H7 (cell line): ENCODE measurements around the gene MAPK7. TPM values are rescaled to one million over a fixed set of nuclear protein-coding genes. Genes with fewer than 3 reads are reported as not detected.

Experiments
- DNase-seq: peaks from one replicate; pipeline ENCODE4 v3.0.0; 2012
- H3K27me3 ChIP-seq: 2 replicates; pipeline ENCODE4 v1.6.0; 2011; ENCODE audit warnings: mild to moderate bottlenecking, low read length; ENCODE audit not compliant: control insufficient read depth, insufficient read depth
- H3K36me3 ChIP-seq: replicated peaks from 2 replicates; pipeline ENCODE4 v1.5.1; 2011; ENCODE audit warnings: low read length; ENCODE audit not compliant: control insufficient read depth, insufficient read depth
- H3K4me3 ChIP-seq: 2 replicates; pipeline ENCODE4 v1.5.1; 2011; ENCODE audit warnings: low read depth, mild to moderate bottlenecking, control low read depth, low read length, moderate library complexity; ENCODE audit not compliant: insufficient read depth
- total RNA-seq: library from RNA; depleted of rRNA; stranded (reverse); fragments of >200 nt; shearing (Covaris generic); gene quantifications from 2 replicates; pipeline ENCODE4 v1.2.3, GENCODE V29; 2014

Gene MAPK7
- total RNA-seq, 1 experiment from 2014 or later = 26.1 TPM

- Histone ChIP-seq H3K4me3 (no peak overlapping the region), H3K27me3 (no peaks in the 10 kb centered on the region), H3K36me3 (no peaks in the 10 kb centered on the region)
- DNase-seq = peak; percentile 12
These were observed 24.7 kb downstream of the MAPK7 start for GRCh38 chr17:19403021-19403420.

DNA sequence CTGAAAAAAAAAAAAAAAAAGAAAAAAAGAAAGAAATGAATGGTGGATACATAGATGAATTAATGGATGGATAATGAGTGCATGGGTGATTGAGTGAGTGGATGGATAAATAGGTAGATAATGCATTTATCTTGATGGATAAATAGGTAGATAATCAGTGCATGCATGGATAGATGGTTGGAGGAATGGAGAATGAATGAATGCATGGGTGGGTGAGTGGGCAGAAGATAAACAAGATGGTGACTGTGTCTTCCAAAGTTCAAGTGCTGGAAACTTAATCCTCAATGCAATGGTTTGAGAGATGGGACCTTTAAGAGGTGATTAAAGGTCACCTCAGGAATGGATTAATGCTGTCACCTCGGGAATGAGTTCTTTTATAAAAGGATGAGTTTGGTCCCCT, 26.0 kb downstream of the MAPK7 start:
- Histone ChIP-seq H3K4me3 (no peak overlapping the region), H3K27me3 (no peaks in the 10 kb centered on the region), H3K36me3 (no peaks in the 10 kb centered on the region)
- no peak for DNase-seq

DNA sequence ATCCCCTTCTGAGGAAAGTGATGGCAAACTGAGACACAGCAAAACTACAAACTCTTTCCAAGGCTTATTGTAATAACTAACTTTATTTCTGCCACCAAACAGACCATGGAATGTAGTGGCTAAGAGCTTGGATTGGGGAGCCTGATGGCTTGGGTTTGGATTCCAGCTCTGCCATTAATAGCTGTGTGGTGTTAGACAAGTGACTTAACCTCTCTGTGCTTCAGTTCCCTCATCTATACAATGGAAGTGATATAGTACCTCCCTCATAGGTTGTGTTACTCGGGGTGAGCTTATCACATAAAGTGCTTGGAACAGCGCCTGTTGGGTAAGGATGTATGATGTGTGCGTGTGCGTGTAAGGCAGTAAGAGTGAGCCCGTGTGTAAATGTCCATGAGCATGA, 26.8 kb downstream of the MAPK7 start:
- Histone ChIP-seq H3K27me3 (no peaks in the 10 kb centered on the region), H3K36me3 (no peaks in the 10 kb centered on the region), H3K4me3 (no peak overlapping the region)
- peak; percentile 10 for DNase-seq

DNA sequence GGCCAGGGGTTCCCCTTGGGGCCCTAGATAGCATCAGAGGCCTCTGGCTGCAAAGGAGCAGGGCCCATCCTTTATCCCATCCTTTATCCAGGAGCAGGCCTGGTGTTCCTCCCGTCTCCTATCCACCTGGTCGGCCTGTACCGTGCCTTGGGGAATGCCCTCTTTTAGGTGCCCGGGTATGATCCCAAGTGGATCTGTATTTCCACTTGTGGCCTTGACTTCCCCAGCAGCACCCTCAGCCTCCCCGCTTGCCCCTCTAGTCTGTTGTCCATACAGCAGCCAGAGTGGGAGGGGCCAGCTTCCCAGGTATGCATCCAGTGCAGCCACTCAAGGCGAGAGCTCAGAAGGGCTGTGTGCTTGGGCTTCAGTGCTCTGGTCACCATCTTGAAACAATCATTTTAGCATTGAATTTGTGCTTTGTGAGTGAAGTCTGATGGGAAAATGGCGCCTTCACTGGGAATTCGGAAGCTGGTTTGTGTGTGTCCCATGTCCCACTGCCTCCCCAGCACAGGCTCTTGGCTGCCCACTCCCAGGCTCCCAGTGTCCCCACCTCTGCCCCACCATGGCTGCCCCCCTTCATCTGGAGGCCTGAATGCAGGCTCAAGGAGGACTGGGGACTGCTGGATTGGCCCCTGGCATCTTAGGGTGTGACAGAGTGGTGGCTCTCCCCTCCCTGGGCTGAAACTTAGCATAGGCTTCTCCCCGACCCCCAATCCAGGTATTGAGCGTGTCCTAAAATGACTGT, 29.5 kb downstream of the MAPK7 start:
- H3K36me3 ChIP-seq = no peaks in the 10 kb centered on the region
- no peak overlapping the region for H3K4me3 ChIP-seq
- peak; percentile 9 for DNase-seq
- H3K27me3 ChIP-seq = no peaks in the 10 kb centered on the region

- DNase-seq = no peak
- H3K27me3 ChIP-seq = no peaks in the 10 kb centered on the region
- H3K4me3 ChIP-seq = no peak overlapping the region
- no peaks in the 10 kb centered on the region for H3K36me3 ChIP-seq
These were observed 30.0 kb downstream of the MAPK7 start for GRCh38 chr17:19408346-19408710.

- no peaks in the 10 kb centered on the region for H3K27me3 ChIP-seq
- H3K4me3 ChIP-seq = no peak overlapping the region
- peak; percentile 10 for DNase-seq
- no peaks in the 10 kb centered on the region for H3K36me3 ChIP-seq
These were observed 30.8 kb downstream of the MAPK7 start for GRCh38 chr17:19409066-19409465.

- H3K36me3 ChIP-seq = no peaks in the 10 kb centered on the region
- H3K4me3 ChIP-seq = no peak overlapping the region
- peak; percentile 11 for DNase-seq
- H3K27me3 ChIP-seq = no peaks in the 10 kb centered on the region
These were observed 31.2 kb downstream of the MAPK7 start for GRCh38 chr17:19409509-19409908.

DNA sequence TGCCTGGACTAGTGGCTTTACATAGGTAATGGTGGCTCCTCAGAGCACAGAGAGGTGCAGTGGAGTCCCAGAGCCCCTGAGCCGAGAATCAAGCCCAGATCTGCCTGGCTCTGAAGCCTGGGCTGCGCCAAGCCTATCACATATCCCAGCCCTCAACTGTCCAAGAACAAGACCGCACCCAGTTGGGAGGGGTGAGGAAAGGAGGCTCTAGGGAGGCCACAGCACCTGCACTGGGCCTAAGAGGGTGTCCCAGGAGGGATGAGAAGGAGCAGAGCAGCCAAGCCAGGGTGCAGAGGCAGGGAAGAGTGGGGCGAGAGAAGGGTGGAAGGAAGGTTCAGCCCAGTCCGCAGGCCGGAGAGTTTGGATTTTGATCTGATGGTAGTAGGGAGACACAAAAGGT, 31.8 kb downstream of the MAPK7 start:
- no peaks in the 10 kb centered on the region for H3K27me3 ChIP-seq
- no peak for DNase-seq
- no peak overlapping the region for H3K4me3 ChIP-seq
- H3K36me3 ChIP-seq = no peaks in the 10 kb centered on the region

- Histone ChIP-seq H3K4me3 (peak within 1 kb of the TSS; percentile 5; the same call in 1 of the 2 replicates), H3K27me3 (no peaks in the 10 kb centered on the region), H3K36me3 (no peaks in the 10 kb centered on the region)
- DNase-seq = peak; percentile 83
These were observed 32.8 kb downstream of the MAPK7 start, which contains the start of gene RNF112 for GRCh38 chr17:19410875-19411620. RNF112 (plus strand) TSS chr17:19411232; CDS start chr17:19411409, 177 bp downstream.

DNA sequence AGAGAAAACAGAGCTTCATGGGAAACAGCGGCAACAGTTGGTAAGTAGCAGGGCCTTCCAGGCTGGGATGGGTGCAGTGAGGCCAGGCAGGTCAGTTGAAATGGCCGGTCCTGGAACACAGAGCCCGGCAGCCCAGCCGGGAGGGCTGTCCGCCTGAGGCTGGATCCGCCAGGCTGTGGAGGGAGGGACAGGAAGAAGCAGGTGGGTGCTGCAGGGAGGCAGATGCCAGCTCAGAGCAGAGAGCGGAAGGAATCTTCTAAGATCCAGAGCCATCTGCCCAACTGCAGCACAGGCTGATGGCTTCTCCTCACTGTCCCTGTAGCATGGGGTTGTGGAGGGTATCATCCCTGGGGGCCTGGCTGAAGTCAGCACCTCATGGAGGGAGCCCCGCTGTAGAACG, 33.3 kb downstream of the MAPK7 start:
- no peak overlapping the region for H3K4me3 ChIP-seq
- H3K27me3 ChIP-seq = no peaks in the 10 kb centered on the region
- DNase-seq = peak; percentile 63
- no peaks in the 10 kb centered on the region for H3K36me3 ChIP-seq

DNA sequence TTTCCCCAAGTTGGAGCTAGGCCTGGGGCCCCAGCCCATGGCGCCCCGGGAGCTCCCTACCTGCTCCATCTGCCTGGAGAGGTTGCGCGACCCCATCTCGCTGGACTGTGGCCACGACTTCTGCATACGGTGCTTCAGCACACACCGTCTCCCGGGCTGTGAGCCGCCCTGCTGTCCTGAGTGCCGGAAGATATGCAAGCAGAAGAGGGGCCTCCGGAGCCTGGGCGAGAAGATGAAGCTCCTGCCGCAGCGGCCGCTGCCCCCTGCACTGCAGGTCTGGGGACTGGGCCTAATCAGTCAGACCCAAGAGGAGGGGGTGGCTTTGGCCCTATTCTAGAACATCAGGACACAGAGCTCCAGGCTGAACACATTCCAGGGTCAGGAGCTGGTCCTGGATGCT, 34.2 kb downstream of the MAPK7 start:
- no peak overlapping the region for H3K4me3 ChIP-seq
- H3K27me3 ChIP-seq = no peaks in the 10 kb centered on the region
- DNase-seq = no peak
- H3K36me3 ChIP-seq = no peaks in the 10 kb centered on the region

GRCh38 chr17:19412984-19413383, 34.7 kb downstream of the MAPK7 start:
- Histone ChIP-seq H3K36me3 (no peaks in the 10 kb centered on the region), H3K27me3 (no peaks in the 10 kb centered on the region), H3K4me3 (no peak overlapping the region)
- no peak for DNase-seq

DNA sequence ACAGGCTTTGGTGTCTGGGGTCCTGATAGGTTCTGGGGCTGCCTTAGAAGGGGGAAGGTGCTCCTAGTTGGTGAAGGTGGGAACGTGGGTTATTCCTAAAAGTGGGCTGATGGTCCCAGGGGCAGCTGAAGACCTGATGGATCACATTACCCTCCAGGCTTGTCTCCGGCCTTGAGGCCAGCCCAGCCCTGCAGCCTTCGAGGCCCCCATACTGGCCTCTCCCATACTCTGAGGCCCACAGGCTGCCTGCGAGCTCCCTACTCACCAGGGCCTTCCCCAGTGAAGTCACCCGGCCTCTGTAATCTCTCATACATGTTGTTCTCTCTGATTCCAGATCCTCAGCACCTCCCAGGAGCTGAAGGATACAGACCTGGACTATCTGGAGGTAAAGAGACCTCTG, 35.5 kb downstream of the MAPK7 start:
- Histone ChIP-seq H3K36me3 (no peaks in the 10 kb centered on the region), H3K27me3 (no peaks in the 10 kb centered on the region), H3K4me3 (no peak overlapping the region)
- no peak for DNase-seq

- H3K4me3 ChIP-seq = no peak overlapping the region
- H3K36me3 ChIP-seq = no peaks in the 10 kb centered on the region
- peak; percentile 39 for DNase-seq
- H3K27me3 ChIP-seq = no peaks in the 10 kb centered on the region
These were observed 36.3 kb downstream of the MAPK7 start for GRCh38 chr17:19414396-19415280.
